Body of pancreas (tissue), 4 donors: Measurements from ENCODE around the gene HS6ST3.

Experiments used
- CTCF ChIP-seq, 7 experiments: fragments of 450-650 bp in 4 of 7; fragments of 200-600 bp in 3 of 7; sonication (generic) in 3 of 7; IDR thresholded peaks; one replicate each; pipeline ENCODE4 v1.5.1; 2016 to 2019; ENCODE audit warnings: antibody characterized with exemption in 7 of 7
- POLR2A ChIP-seq, 3 donors: fragments of 450-650 bp; IDR thresholded peaks; one replicate each; pipeline ENCODE4 v1.6.1; 2016; ENCODE audit warnings: antibody characterized with exemption in 3 of 3, mild to moderate bottlenecking in 2 of 3

- TF ChIP-seq CTCF (IDR thresholded peaks at IDR 0.05) (no peak), POLR2A (IDR thresholded peaks at IDR 0.05) (no peak)
Observed at GRCh38 chr13:96415831-96416385, 326.0 kb downstream of the HS6ST3 start.
